ENCODE results near the gene TBX6. TPM values are rescaled to one million over a fixed set of nuclear protein-coding genes. Genes with fewer than 3 reads are reported as not detected.
"Not testable (repeated sequence)": the region's sequence is repeated elsewhere in the genome, so short reads cannot be mapped to it uniquely, and the experiment has no call there.

The TBX6 gene
- total RNA-seq, result 0.31 TPM
- polyA plus RNA-seq (ENCODE audit: insufficient read depth in 1 of 8, insufficient read length in 8 of 8, low replicate concordance in 1 of 8), result 1 to 10 TPM in 3 of 8 donors, under 1 TPM in 5; 0.18 to 1.3 (median 0.54) TPM
- long read RNA-seq, donor 1, result 0 reads
- long read RNA-seq, donor 2, partial matches to known transcripts, result 0 of 1 reads
- long read RNA-seq, donor 2, other reads (novel, unspliced or antisense), result 0 of 1 reads
- long read RNA-seq, donor 3, partial matches to known transcripts, result 0 of 1 reads
- long read RNA-seq, donor 3, other reads (novel, unspliced or antisense), result 0 of 1 reads
- long read RNA-seq, donor 4, partial matches to known transcripts, result 0 of 1 reads
- long read RNA-seq, donor 4, other reads (novel, unspliced or antisense), result 0 of 1 reads
- long read RNA-seq, donor 5, result 0 reads
- long read RNA-seq, donor 6, result 0 reads
- long read RNA-seq, donor 7, result 0 reads
- long read RNA-seq, donor 8, result 0 reads
- long read RNA-seq, donor 9, result 0 reads
- long read RNA-seq, donor 10, result 0 reads
- long read RNA-seq, donor 11, result 0 reads

DNA sequence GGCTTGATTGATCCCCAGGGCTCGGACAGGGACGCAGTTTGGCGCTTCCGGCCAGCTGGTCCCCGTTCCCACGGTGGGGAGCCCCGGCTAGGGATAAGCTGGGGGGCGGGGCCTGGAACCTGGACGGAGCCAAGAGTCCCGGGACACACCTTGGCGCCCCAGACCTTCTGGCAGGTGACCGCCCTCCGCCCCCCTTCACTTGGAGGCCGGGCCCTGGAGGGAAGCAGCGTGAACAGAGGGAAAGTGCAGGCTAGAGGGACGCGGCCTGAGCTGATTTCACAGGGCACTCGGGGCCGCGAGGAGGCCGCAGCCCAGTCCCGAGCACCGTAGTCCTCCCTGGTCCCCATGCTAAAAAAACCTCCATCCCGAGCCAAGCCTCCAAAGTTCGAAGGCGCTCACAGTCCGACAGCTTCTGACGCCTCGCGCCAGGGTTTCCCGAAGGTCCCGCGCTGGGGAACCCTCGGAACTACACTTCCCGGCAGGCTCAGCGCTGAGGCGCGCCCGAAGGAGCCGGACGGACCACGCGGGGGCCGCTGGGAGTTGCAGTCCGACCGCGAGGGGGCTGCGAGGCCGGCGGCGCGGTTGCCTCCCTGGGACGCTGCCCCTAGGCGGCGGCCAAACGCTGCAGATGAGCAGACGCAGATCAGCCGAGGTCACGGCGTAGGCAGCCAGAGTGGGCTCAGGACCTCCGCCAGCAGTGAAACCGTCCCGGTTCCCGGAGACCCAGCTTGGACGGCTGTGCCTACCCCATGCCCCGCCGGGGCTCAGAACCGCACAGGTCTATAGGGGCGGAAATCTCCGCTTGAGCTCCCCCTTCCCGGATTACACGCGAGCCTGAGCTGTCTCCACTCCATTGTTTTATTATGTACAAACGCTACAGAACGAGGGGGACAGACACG lies at the start of gene TBX6:
TSS of gene TBX6 (minus strand) at position 451 of the 899 bp plus-strand sequence. CDS start 731 bp downstream, outside the sequence.
- H3K4me1 ChIP-seq (ENCODE audit: control insufficient read depth, insufficient read depth, low read length), result peaks cover 38% of the 10 kb centered on the region

GRCh38 chr16:30139583-30140481 lies 48.1 kb upstream of the TBX6 start:
- no peak for DNase-seq
- Histone ChIP-seq H3K9me3 (replicated peaks; ENCODE audit: control insufficient read depth, low read depth, low read length) (no peaks in the 10 kb centered on the region), H3K4me1 (ENCODE audit: control insufficient read depth, insufficient read depth, low read length) (no peaks in the 10 kb centered on the region), H3K27ac (ENCODE audit: low read length) (no peak overlapping the region), H3K4me3 (ENCODE audit: low read length) (no peak overlapping the region), H3K36me3 (ENCODE audit: control insufficient read depth, insufficient read depth, low read length) (no peaks in the 10 kb centered on the region), H3K27me3 (ENCODE audit: control insufficient read depth, insufficient read depth, low read length) (peaks cover 1% of the 10 kb centered on the region)
- WGBS (ENCODE audit: insufficient coverage), result 68% methylated on average over 11 of the region's 13 CpGs

More for the DNA sequence above, at the start of gene TBX6:
- DNase-seq, result peak; percentile 96
- Histone ChIP-seq H3K27me3 (ENCODE audit: control insufficient read depth, insufficient read depth, low read length) (no peaks in the 10 kb centered on the region), H3K9me3 (replicated peaks; ENCODE audit: control insufficient read depth, low read depth, low read length) (peaks cover 3% of the 10 kb centered on the region), H3K4me3 (ENCODE audit: low read length) (peak within 1 kb of the TSS; percentile 63), H3K36me3 (ENCODE audit: control insufficient read depth, insufficient read depth, low read length) (peaks cover 15% of the 10 kb centered on the region), H3K27ac (ENCODE audit: low read length) (peak within 1 kb of the TSS; percentile 88)
- WGBS (ENCODE audit: insufficient coverage), result under 1% methylated on average over 67 of the region's 76 CpGs

DNA sequence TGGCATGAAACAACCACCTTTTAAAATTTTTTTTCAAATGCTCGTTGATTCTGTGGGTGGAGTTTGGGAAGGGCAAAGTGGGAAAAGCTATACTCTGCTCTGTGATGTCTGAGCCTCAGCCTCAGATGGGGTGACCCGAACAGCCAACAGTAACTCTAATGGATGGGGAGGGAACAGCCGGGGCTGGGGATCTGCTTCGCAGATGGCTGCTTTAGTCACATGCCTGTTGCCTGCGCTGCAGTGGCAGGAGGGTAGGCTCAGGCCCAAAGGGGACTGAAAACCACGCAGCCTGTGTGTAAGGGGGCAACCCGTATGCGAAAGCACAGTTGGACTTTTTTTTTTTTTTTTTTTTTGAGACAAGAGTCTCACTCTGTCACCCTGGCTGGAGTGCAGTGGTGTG lies 46.2 kb upstream of the TBX6 start:
- Histone ChIP-seq H3K9me3 (replicated peaks; ENCODE audit: control insufficient read depth, low read depth, low read length) (no peaks in the 10 kb centered on the region), H3K27me3 (ENCODE audit: control insufficient read depth, insufficient read depth, low read length) (peaks cover 3% of the 10 kb centered on the region), H3K4me3 (ENCODE audit: low read length) (no peak overlapping the region), H3K4me1 (ENCODE audit: control insufficient read depth, insufficient read depth, low read length) (no peaks in the 10 kb centered on the region), H3K36me3 (ENCODE audit: control insufficient read depth, insufficient read depth, low read length) (no peaks in the 10 kb centered on the region), H3K27ac (ENCODE audit: low read length) (no peak overlapping the region)
- no peak for DNase-seq
- 44% methylated on average over 5 of the region's 8 CpGs for WGBS (ENCODE audit: insufficient coverage)

DNA sequence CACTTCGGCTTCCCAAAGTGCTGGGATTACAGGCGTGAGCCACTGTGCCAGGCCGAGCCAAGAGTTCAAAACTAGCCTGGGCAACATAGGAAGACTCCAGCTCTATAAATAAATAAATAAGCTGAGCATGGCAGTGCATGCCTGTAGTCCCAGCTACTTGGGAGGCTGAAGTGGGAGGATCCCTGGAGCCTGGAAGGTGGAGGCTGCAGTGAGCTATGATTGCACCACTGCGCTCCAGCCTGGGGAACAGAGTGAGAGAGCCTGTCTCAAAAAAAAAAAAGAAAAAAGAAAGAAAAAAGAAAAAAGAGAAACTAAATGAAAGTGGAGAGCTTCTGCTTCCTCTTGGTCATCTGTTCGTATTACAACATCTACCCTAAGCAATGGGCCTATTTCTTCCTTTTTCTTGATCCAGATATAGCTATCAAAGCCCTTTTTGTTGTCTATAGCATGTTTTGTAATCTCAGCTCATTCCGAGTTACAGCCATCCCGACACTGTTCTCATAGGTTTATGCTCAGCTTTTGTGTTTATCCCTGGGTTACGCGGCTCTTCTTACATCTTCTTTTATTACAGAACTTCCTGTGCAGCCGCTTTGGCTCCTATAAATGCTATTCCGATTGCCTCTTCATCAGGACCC lies 45.4 kb upstream of the TBX6 start:
- Histone ChIP-seq H3K36me3 (ENCODE audit: control insufficient read depth, insufficient read depth, low read length) (no peaks in the 10 kb centered on the region), H3K27ac (ENCODE audit: low read length) (no peak overlapping the region), H3K4me3 (ENCODE audit: low read length) (no peak overlapping the region), H3K4me1 (ENCODE audit: control insufficient read depth, insufficient read depth, low read length) (peaks cover 1% of the 10 kb centered on the region), H3K9me3 (replicated peaks; ENCODE audit: control insufficient read depth, low read depth, low read length) (no peaks in the 10 kb centered on the region), H3K27me3 (ENCODE audit: control insufficient read depth, insufficient read depth, low read length) (peaks cover 3% of the 10 kb centered on the region)
- peak; percentile 38 for DNase-seq
- WGBS (ENCODE audit: insufficient coverage), result 47% methylated on average over 6 of the region's 11 CpGs

- no peak overlapping the region for H3K4me3 ChIP-seq (ENCODE audit: low read length)
- no peaks in the 10 kb centered on the region for H3K9me3 ChIP-seq (replicated peaks; ENCODE audit: control insufficient read depth, low read depth, low read length)
- no peaks in the 10 kb centered on the region for H3K36me3 ChIP-seq (ENCODE audit: control insufficient read depth, insufficient read depth, low read length)
- H3K27me3 ChIP-seq (ENCODE audit: control insufficient read depth, insufficient read depth, low read length), result peaks cover 3% of the 10 kb centered on the region
- no peak for DNase-seq
- H3K4me1 ChIP-seq (ENCODE audit: control insufficient read depth, insufficient read depth, low read length), result peaks cover 5% of the 10 kb centered on the region
- no peak overlapping the region for H3K27ac ChIP-seq (ENCODE audit: low read length)
- no CpG with 5 or more reads among the region's 3 CpGs for WGBS (ENCODE audit: insufficient coverage)
These were observed 40.9 kb upstream of the TBX6 start for GRCh38 chr16:30132591-30132990.

- no peaks in the 10 kb centered on the region for H3K9me3 ChIP-seq (replicated peaks; ENCODE audit: control insufficient read depth, low read depth, low read length)
- WGBS (ENCODE audit: insufficient coverage), result 46% methylated on average over 2 of the region's 4 CpGs
These were observed 40.2 kb upstream of the TBX6 start for GRCh38 chr16:30131869-30132475.

DNA sequence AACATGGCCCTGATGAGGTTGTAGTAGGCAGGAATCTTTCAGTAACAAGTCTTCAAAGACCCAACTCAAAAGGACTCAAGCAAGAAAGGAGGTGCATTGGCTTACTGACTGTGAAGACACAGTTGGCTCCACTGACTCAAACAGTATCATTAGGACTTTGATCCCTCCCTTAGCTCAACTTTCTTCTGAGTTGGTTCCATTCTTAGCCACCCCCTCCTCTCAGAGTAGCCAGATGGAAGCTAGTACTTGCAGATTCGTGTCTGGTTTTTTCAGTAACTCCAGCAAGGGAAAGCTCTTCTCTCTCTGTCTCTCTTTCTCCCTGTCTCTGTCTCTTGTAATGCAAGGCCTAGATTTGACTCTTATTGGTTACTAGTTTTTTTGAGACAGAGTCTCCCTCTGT lies 36.3 kb upstream of the TBX6 start:
- H3K4me3 ChIP-seq (ENCODE audit: low read length), result no peak overlapping the region
- H3K27ac ChIP-seq (ENCODE audit: low read length), result no peak overlapping the region
- H3K4me1 ChIP-seq (ENCODE audit: control insufficient read depth, insufficient read depth, low read length), result peaks cover 10% of the 10 kb centered on the region
- H3K36me3 ChIP-seq (ENCODE audit: control insufficient read depth, insufficient read depth, low read length), result no peaks in the 10 kb centered on the region
- H3K9me3 ChIP-seq (replicated peaks; ENCODE audit: control insufficient read depth, low read depth, low read length), result no peaks in the 10 kb centered on the region
- no CpG with 5 or more reads among the region's 1 CpG for WGBS (ENCODE audit: insufficient coverage)
- H3K27me3 ChIP-seq (ENCODE audit: control insufficient read depth, insufficient read depth, low read length), result no peaks in the 10 kb centered on the region
- no peak for DNase-seq

More at GRCh38 chr16:30131869-30132475, 40.2 kb upstream of the TBX6 start:
- H3K27me3 ChIP-seq (ENCODE audit: control insufficient read depth, insufficient read depth, low read length), result peaks cover 3% of the 10 kb centered on the region
- DNase-seq, result no peak
- no peak overlapping the region for H3K27ac ChIP-seq (ENCODE audit: low read length)
- H3K36me3 ChIP-seq (ENCODE audit: control insufficient read depth, insufficient read depth, low read length), result no peaks in the 10 kb centered on the region
- peaks cover 5% of the 10 kb centered on the region for H3K4me1 ChIP-seq (ENCODE audit: control insufficient read depth, insufficient read depth, low read length)
- H3K4me3 ChIP-seq (ENCODE audit: low read length), result no peak overlapping the region

DNA sequence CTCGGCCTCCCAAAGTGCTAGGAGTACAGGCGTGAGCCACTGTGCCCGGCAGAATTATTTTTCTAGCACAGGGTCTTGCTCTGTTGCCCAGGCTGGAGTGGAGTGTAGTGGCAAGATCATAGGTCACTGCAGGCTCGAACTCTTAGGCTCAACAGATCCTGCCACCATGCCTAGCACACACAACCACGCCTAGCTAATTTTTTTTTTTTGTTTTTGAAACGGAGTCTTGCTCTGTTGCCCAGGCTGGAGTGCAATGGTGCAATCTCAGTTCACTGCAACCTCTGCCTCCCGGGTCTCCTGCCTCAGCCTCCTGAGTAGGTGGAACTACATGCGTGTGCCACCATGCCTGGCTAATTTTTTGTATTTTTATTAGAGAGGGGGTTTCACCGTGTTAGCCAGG lies 34.0 kb upstream of the TBX6 start:
- not testable (repeated sequence) for H3K27me3 ChIP-seq (ENCODE audit: control insufficient read depth, insufficient read depth, low read length); H3K9me3 ChIP-seq (replicated peaks; ENCODE audit: control insufficient read depth, low read depth, low read length); DNase-seq; H3K4me3 ChIP-seq (ENCODE audit: low read length); H3K27ac ChIP-seq (ENCODE audit: low read length); H3K36me3 ChIP-seq (ENCODE audit: control insufficient read depth, insufficient read depth, low read length)
- H3K4me1 ChIP-seq (ENCODE audit: control insufficient read depth, insufficient read depth, low read length), result peaks cover 18% of the 10 kb centered on the region
- 85% methylated on average over 5 of the region's 9 CpGs for WGBS (ENCODE audit: insufficient coverage)

GRCh38 chr16:30124985-30125379 lies 33.3 kb upstream of the TBX6 start:
- no peak for DNase-seq
- Histone ChIP-seq H3K4me1 (ENCODE audit: control insufficient read depth, insufficient read depth, low read length) (peaks cover 22% of the 10 kb centered on the region), H3K36me3 (ENCODE audit: control insufficient read depth, insufficient read depth, low read length) (peaks cover 13% of the 10 kb centered on the region), H3K9me3 (replicated peaks; ENCODE audit: control insufficient read depth, low read depth, low read length) (no peaks in the 10 kb centered on the region), H3K27ac (ENCODE audit: low read length) (no peak overlapping the region), H3K4me3 (ENCODE audit: low read length) (no peak overlapping the region), H3K27me3 (ENCODE audit: control insufficient read depth, insufficient read depth, low read length) (no peaks in the 10 kb centered on the region)
- WGBS (ENCODE audit: insufficient coverage), result no CpG with 5 or more reads among the region's 4 CpGs

Measured in muscle of leg (tissue), 16 donors.